GM21526 (cell line): ENCODE results near the gene ZSWIM8.
A peak's percentile ranks its signal among the peaks of the same experiment; 100 is the strongest.
"Not testable (repeated sequence)": the region's sequence is repeated elsewhere in the genome, so short reads cannot be mapped to it uniquely, and the experiment has no call there.

ENCODE experiments used
- ATAC-seq: cut with Tn5 transposase; IDR thresholded peaks from one replicate; pipeline ENCODE4 v1.9.1; 2021; ENCODE audit warnings: moderate library complexity; ENCODE audit not compliant: unreplicated experiment, low FRiP score

Gene ZSWIM8

GRCh38 chr10:73796035-73796434, 10.6 kb downstream of the ZSWIM8 start:
- ATAC-seq: not testable (repeated sequence)

GRCh38 chr10:73796766-73797165, 11.4 kb downstream of the ZSWIM8 start:
- ATAC-seq: no peak

DNA sequence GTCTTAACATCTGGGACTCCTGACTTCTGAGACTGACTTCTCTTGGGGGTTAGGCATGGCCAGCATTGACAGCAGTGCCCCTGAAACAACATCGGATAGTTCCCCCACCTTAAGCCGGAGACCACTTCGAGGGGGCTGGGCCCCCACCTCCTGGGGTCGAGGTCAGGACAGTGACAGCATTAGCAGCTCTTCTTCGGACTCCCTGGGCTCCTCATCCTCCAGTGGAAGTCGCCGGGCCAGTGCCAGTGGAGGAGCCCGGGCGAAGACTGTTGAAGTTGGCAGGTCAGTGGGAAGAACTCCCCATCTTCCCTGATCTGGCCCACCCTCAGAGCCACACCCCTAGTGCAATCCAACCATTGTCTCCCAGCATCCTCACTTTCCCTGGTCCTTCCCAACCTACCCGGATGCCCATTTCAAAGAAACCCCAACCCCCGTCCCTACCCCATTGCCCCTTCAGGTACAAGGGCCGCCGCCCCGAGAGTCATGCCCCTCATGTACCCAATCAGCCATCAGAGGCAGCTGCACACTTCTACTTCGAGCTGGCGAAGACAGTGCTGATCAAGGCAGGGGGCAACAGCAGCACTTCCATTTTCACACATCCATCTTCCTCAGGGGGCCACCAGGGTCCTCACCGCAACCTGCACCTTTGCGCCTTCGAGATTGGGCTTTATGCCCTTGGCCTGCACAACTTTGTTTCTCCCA, 12.1 kb downstream of the ZSWIM8 start:
- no peak for ATAC-seq

GRCh38 chr10:73798087-73798486, 12.7 kb downstream of the ZSWIM8 start:
- ATAC-seq: no peak

GRCh38 chr10:73798927-73799560, 13.6 kb downstream of the ZSWIM8 start:
- ATAC-seq: no peak

- no peak for ATAC-seq
Observed at GRCh38 chr10:73799899-73800559, 14.6 kb downstream of the ZSWIM8 start.

GRCh38 chr10:73800560-73801252, 15.3 kb downstream of the ZSWIM8 start:
- no peak for ATAC-seq

DNA sequence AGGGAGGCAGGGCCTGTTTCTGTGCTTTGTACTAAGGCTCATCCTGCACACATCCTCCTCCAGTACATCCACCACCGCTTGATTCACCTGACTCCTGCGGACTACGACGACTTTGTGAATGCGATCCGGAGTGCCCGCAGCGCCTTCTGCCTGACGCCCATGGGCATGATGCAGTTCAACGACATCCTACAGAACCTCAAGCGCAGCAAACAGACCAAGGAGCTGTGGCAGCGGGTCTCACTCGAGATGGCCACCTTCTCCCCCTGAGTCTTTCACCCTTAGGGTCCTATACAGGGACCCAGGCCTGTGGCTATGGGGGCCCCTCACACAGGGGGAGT, 15.8 kb downstream of the ZSWIM8 start:
- ATAC-seq: no peak

DNA sequence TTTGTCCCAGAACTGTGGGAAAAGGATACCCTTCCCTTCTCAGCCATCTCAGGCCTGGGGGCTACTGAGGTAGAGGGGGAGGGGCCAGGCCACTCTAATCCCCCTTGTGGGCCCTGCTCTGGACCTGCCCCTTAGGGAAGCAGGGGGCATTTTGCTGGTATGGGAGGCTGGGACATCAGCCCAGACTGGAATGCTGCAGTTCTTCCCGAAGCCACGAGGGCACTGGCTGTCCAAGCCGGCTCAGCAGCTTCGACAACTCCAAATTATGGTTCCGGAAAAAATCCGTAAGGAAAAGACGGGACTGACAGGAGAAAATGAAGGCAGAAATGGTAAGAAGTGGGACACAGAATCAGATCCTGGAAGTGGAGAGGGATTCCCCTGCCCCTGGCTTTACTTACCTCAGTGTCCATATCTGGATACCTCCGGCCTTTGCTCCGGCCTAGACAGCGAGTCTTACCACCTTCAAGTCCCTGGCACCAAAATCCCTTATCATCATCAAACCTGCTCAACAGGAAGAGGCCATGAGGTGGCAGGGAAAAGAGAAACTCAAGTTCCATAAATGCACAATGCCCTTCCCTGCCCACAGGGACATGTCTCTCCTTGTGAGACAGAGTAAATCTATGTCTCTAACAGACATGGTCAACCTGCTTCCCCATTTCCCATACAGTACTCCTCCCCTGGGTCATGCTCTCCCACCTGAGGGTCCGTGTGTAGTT, 17.0 kb downstream of the ZSWIM8 start:
- no peak for ATAC-seq

- no peak for ATAC-seq
Observed at GRCh38 chr10:73803680-73804286, 18.4 kb downstream of the ZSWIM8 start.

GRCh38 chr10:73806176-73806950, 21.0 kb downstream of the ZSWIM8 start:
- no peak for ATAC-seq

- no peak for ATAC-seq
Observed at GRCh38 chr10:73807471-73807870, 22.1 kb downstream of the ZSWIM8 start.

- ATAC-seq: no peak
Observed at GRCh38 chr10:73808021-73808815, 22.8 kb downstream of the ZSWIM8 start.

DNA sequence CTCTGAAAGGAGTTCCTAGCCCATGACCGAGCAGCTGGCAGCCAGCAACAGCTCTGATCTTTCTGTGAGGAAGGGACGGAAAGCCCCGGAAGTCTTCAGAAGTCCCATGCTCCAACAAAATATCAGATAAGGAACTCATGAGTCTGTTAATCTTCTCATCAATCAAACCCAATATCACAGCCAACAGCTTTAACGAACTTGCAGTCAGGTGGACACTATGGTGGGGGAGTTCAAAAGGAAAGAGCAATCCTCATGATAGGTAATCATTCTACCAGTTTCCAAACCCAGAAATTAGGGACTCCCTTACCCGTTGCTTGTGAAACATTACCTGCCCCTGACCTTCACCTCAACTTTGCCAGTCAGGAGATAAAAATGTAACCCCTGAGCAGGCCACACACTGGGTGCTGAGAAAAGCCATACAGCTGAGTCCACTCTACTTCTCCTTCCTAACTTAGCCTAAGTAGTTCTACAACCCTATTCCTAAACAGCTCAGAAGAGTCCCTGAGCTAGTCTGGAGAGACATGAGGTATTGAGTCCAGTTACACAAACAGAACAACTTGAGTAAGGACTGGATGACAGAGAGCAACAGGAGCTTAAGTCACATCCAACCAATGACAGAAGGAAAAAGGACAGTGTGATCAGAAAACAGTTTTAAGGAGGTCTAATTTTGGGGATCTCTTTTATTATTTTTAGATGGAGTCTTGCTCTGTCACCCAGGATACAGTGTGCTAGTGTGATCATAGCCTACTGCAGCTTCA, 23.8 kb downstream of the ZSWIM8 start:
- no peak for ATAC-seq

DNA sequence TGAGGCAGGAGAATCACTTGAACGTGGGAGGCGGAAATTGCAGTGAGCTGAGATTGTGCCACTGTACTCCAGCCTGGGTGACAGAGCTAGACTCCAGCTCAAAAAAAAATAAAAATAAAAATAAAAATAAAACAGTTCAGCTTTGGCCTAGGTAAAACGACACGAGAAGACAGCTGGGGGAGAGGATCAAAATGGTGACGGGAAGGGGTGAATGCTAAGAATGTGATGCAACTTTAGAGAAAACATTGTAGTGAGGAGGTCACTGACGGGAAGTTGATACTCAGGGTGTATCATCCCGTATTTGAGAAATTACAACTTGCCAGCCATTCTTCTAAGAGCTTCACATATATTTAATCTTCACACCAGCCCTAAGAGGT, 24.9 kb downstream of the ZSWIM8 start:
- ATAC-seq: no peak

GRCh38 chr10:73810735-73811465, 25.5 kb downstream of the ZSWIM8 start:
- ATAC-seq: peak; percentile 27

- no peak for ATAC-seq
Observed at GRCh38 chr10:73812657-73813056, 27.3 kb downstream of the ZSWIM8 start.
